OCI-M2 (cell line): ENCODE results near the gene TNFAIP1.
"Not testable (repeated sequence)": the region's sequence is repeated elsewhere in the genome, so short reads cannot be mapped to it uniquely, and the experiment has no call there.

Experiments
- DNase-seq: peaks from one replicate; lab custom pipeline; 2025; ENCODE audit not compliant: unreplicated experiment; lab: John Stamatoyannopoulos, UW

Gene TNFAIP1

DNA sequence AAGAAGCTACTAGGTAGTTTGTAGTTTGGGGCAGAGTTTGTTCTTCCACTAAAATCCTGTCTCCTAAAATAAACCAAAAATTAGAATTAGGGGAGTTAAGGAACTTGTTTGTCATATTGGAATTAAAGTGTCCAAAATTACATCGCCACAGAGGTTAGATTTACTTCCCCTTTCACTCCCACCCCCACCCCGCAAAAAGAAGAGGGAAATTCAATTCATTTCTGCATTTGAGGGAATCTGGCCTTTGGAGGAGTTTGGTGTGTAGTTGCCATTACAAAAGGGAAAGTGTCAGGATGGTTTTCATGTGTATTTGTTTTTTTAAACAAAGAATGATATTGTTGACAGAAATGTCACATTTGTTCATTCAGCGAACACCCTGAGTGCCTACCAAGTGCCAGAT lies 10.8 kb upstream of the TNFAIP1 start:
- no peak for DNase-seq

DNA sequence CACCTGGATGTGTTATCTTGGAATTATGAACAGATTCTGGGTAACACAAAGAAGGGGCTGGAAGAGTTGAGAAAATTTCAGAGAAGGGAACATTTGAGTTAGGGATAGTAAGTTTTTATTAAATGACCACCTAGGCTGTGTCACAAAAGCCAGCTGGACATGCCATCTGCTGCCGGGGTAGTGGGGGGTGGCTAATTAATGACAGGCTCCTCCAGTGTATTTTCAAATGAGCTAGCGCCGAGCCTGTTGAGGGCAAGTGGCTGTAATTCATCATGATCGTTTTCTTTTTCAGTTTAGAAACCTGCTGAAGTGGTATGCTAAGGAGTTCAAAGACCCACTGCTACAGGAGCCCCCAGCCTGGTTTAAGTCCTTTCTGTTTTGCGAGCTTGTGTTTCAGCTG lies 10.3 kb upstream of the TNFAIP1 start:
- no peak for DNase-seq

DNA sequence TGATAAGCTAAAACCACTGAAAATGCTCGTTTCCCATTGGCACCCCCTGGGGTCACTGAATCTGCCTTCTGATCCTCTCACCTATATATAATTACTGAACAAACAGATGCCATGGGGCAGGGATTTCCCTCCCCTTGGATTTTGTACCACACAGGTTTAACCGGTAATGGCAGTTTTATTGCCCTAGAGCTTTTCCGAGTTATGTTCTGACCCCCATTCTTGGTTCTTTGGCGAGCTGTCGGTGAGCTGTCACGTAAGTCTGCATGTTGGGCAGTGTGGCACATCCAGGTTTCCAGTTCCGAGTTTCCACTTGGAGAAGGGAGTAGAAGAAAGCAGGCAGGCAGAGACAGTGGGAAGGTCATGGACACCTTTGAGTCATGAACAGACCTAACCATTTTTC lies 9.4 kb upstream of the TNFAIP1 start:
- no peak for DNase-seq

GRCh38 chr17:28327031-28327607 lies 8.4 kb upstream of the TNFAIP1 start:
- no peak for DNase-seq

DNA sequence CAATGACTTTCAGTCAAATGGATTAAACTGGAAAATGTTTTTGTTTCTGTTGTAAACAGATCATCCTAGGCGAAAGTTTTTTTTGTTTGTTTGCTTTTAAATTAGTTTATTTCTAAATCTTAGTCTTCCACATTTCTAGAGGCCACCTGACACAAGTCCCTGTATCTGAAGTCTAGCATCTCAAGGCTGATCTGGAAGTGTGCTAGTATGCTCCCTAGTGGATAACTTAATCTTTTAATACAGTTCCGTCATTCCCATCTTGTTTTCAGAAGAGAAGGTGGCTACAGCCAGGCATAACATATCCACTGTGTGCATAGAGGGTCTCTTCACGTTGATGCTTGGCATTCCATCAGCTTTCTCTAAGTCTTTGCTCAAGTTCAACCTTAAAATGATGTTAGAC lies 7.9 kb upstream of the TNFAIP1 start:
- DNase-seq: no peak

GRCh38 chr17:28328325-28328724 lies 7.2 kb upstream of the TNFAIP1 start:
- no peak for DNase-seq

DNA sequence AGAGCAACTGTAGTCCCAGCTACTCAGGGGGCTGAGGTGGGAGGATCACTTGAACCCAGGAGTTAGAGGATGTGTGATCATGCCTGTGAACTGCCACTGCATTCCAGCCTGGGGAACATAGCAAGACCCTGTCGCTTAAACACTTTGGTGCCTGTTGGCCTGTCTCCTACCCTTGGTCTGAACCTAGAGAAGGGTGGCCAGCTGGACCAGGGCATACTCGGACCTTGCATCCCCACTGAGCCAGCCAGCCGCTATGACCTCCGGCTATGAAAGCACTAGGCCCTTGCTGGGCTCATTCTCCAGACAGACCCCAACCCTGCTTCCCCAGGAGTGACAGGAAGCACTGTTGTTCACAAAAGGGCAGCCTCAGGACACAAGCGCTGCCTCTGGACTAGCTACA lies 4.9 kb upstream of the TNFAIP1 start:
- DNase-seq: no peak

DNA sequence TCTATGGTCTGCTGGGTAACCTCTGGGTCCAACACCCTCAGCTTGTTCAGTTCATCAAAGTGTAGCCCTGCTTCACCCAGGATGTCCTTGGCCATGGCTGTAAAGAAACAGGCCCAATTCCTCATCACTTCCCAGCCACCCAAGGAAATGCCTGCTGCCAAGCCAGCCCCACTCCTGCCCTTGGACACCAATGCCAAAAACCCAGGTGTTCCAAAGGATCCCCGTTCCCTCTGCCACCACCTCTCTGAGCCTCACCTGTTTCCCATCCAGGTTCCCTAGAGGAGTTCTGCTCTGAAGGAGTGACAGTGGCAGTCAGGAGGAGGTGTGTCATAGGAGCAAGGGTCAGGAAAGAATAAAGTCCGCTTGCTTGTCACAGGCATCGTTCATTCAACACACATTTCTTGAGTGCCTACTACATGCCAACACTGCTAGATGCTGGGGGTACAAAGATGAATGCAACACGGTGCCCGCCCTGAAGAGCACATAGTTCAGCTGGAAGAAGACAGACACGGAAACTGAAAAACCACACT lies 3.6 kb upstream of the TNFAIP1 start:
- DNase-seq: no peak

- DNase-seq: no peak
Measured at GRCh38 chr17:28333083-28333746, 2.3 kb upstream of the TNFAIP1 start.

- DNase-seq: no peak
Measured at GRCh38 chr17:28334171-28334570, 1.4 kb upstream of the TNFAIP1 start.

DNA sequence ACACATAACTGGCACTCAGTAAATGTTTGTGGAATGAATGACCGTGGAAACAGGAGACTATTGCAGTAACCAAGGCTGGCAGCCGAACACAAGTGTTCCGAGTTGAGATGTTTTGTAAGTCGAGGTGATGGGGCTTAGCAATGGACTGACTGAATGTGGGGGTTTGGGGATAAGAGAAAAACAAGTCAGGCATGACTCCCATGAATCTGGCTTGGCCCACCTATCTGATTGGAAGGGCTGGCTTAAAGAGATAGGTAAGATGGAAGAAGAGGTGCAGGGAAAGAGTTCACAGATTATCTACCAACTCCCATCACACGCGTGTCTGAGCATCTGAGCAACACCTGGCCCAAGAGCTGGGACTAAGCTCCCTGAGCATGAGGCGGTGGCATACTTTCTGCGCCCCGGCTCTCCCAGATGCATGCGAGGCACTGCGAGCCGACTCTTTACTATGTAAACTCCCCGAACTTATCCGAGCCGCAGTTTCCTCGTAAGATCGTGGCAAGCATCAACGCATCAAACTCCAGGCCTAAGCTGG lies 828 bp upstream of the TNFAIP1 start:
- DNase-seq: no peak

DNA sequence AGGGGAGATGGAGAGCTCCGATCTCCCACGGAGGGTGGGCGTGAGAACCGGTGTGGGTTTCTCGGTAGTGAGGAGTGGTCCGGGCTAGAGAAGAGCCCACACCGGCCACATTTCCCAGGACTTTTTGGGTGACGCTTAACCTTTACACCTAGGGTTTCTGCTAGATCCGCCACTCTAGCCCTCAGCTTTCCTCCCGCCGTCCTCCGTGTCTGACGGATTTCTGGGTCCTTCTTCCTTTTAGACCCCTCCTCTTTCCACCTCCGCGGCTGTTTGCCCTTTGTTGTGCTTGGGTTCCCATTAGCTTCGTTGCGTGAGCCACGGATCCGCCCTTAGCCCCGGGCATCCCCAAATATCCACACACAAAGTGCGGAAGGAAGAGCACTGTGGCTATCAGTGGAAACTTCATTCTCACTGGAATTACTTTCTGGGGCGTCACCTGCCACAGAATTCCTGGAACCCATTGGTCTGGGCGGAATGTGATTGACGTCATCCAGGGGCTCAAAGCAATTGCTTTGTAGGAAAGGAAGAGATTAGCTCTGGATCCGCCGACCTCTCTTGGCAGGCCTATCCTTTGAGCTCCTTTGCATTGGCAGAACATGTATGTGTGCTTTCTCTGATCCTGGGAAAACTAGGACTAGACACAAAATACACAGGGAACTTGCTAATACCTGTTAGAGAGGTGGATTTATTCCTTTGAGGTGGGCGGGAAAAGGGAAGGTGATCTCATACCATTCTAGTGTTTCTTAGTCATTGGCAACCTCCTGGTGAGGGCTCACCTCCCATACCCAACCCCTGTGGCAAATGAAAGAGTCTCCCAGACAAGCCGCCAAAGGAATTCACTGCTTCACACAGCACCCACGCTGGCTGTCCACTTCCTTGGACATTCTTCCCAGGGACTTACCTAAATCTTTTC lies 654 bp downstream of the TNFAIP1 start:
- DNase-seq: no peak

GRCh38 chr17:28338056-28338768 lies 2.7 kb downstream of the TNFAIP1 start:
- DNase-seq: no peak

DNA sequence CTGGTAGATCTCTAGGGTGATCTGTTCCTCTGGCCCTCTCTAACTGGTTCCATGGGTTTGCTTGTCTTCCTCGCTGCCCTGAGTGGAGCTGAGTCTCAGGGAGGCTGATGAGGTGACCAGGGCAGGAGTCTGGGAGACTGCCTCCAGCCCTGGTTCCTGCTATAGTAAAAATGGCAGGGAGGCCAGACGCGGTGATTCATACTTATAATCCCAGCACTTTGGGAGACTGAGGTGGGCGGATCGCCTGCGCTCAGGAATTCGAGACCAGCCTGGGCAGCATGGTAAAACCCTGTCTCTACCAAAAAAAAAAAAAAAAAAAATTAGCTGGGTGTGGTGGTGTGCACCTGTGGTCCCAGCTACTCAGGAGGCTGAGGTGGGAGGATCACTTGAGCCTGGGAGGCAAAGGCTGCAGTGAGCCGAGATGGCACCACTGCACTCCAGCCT lies 3.2 kb downstream of the TNFAIP1 start:
- not testable (repeated sequence) for DNase-seq

- DNase-seq: no peak
Measured at GRCh38 chr17:28339431-28339830, 3.9 kb downstream of the TNFAIP1 start.

- no peak for DNase-seq
Measured at GRCh38 chr17:28340374-28340773, 4.8 kb downstream of the TNFAIP1 start.

DNA sequence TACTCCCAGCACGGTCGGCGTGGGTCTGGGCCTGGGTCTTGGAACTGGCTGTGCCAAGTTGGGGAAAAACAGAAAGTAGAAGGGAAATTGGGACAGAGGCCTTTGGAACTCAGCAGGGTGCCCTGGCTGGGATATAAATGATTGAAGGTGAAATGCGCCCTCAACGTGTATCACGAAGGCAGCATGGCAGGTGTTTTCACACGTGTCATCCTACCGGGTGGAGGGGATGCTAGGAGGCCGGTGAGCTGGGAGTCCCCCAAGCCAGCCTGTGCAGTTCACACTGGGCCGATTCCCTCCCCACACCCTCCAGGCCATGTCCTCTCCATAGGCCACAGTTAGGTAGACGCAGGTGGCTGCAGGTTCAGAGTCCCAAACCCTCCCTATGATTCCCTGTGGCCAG lies 6.0 kb downstream of the TNFAIP1 start:
- DNase-seq: no peak

DNA sequence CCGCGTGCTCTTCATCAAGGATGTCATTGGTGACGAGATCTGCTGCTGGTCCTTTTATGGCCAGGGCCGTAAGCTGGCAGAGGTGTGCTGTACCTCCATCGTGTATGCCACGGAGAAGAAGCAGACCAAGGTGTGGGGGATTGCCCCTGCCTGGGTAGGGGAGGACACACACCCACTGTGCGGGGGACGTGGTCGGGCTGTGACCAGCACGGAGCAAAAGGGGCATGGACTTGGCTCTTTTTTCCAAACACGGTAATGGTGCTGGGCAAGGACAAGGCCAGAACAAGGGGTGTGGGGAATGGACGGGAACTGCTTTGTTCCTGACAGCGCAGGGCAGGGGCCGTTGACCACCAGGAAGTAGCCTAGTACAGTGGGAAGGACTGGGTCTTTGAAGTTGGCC lies 6.8 kb downstream of the TNFAIP1 start:
- DNase-seq: no peak

DNA sequence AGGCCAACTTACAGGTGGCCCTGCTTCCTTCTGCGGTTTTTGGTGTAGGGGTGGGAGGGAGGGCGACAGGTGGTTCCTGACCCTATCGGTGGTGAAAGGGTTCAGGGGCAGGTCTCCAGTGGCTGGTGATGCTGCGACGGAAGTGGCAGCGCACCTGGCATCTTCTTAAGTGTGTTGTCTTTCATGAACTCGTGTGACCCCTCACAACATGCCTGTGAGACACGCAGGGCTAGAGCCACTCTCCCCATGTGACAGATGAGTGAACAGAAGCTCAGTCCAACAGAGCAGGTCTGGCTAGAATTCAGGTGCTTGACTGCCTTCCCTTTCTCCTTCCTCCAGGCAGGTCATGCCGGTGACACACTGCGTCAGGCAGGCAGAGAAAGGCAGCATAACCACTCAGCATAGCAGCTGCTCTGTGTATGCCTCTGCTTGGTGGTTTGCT lies 8.0 kb downstream of the TNFAIP1 start:
- DNase-seq: no peak

- DNase-seq: no peak
Measured at GRCh38 chr17:28344011-28344410, 8.4 kb downstream of the TNFAIP1 start.

DNA sequence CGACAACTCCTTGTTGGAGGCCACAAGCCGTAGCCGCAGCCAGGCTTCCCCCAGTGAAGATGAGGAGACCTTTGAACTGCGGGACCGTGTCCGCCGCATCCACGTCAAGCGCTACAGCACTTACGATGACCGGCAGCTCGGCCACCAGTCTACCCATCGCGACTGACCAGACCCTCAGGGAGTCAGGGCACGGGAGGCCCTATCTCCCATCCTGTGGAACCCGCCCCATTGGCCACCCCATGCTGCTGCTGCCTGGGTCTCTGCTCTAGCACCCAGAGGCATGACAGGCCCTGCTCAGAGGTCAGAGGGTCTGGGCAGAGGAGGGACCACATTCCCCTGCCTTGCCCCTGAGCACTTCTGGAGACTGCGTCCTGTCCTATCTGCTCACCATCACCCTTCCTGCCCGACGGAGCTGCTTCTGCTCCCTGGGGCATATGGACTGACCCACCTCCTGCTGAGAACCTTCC lies 8.9 kb downstream of the TNFAIP1 start:
- no peak for DNase-seq
